Measurements from ENCODE around the gene TCFL5.

The TCFL5 gene

GRCh38 chr20:62830251-62830650 is 31.4 kb downstream of the TCFL5 start:
- TF ChIP-seq CTCF (IDR thresholded peaks at IDR 0.05; ENCODE audit: low read depth, low read length, missing control alignments), result no peak
- H3K4me3 ChIP-seq (ENCODE audit: low read depth, low read length), result no peak overlapping the region
- no peak for DNase-seq (ENCODE audit: low read depth)

- no peak for DNase-seq (ENCODE audit: low read depth)
- no peak overlapping the region for H3K4me3 ChIP-seq (ENCODE audit: low read depth, low read length)
- TF ChIP-seq CTCF (IDR thresholded peaks at IDR 0.05; ENCODE audit: low read depth, low read length, missing control alignments), result no peak
Measured at GRCh38 chr20:62829231-62830230, 32.1 kb downstream of the TCFL5 start.

DNA sequence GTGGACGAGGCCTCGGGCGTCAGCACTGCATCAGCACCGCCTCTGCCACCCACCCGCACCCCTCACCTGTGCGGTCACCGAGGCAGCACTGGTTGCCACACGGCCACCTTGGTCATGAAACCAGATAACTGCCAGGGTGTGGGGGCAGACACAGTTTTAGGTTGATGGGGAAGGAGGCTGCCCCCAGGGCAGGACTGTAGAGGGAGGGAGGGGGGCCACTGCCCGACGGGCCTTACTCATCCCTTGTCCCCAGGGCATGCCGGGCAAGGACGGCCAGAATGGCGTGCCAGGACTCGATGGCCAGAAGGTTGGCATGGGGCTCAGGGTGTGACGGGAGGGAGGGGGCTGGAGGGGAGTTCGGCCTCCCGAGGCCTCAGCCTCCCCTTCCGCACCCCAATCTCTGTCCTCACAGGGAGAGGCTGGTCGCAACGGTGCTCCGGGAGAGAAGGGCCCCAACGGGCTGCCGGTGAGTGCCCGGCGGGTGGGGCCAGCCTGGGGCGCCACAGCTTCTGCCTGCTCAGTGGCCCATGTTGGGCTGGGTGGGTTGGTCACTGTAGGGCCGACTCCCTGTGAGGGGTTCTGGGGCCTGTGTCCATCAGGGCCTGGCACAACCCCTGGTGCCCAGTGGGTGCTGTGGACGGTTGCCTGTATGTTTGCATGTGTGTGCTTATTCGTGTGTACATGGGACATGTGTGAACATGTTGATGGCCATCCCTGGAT is 33.0 kb downstream of the TCFL5 start:
- no peak for DNase-seq (ENCODE audit: low read depth)
- no peak for TF ChIP-seq CTCF (IDR thresholded peaks at IDR 0.05; ENCODE audit: low read depth, low read length, missing control alignments)
- H3K4me3 ChIP-seq (ENCODE audit: low read depth, low read length), result no peak overlapping the region

DNA sequence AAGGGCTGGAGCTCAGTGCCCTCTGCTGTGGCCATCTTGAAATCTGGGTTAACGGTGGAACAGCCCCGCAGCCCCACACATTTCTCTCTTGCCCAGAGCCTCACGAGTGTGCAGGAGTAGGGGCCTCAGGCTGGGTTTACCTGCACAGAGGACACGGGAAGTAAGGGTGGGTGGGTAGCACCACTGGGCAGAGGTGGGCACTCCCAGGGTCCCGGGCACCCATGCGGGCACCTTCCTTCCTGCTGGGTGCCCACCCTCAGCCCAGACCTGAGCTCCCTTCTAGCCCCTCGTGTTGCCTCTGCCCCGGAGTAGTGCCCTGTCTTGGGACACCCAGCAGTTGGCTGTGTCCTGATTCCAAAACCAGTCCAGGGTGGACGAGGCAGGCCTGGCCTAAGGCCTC is 33.6 kb downstream of the TCFL5 start:
- no peak for DNase-seq (ENCODE audit: low read depth)
- no peak for TF ChIP-seq CTCF (IDR thresholded peaks at IDR 0.05; ENCODE audit: low read depth, low read length, missing control alignments)
- H3K4me3 ChIP-seq (ENCODE audit: low read depth, low read length), result no peak overlapping the region

GRCh38 chr20:62827311-62828038 is 34.1 kb downstream of the TCFL5 start:
- H3K4me3 ChIP-seq (ENCODE audit: low read depth, low read length), result no peak overlapping the region
- no peak for DNase-seq (ENCODE audit: low read depth)
- TF ChIP-seq CTCF (IDR thresholded peaks at IDR 0.05; ENCODE audit: low read depth, low read length, missing control alignments), result no peak

GRCh38 chr20:62826646-62827310 is 34.8 kb downstream of the TCFL5 start:
- DNase-seq (ENCODE audit: low read depth), result no peak
- TF ChIP-seq CTCF (IDR thresholded peaks at IDR 0.05; ENCODE audit: low read depth, low read length, missing control alignments), result no peak
- no peak overlapping the region for H3K4me3 ChIP-seq (ENCODE audit: low read depth, low read length)
